Measurements from ENCODE around the gene FAM174B.

FAM174B gene

DNA sequence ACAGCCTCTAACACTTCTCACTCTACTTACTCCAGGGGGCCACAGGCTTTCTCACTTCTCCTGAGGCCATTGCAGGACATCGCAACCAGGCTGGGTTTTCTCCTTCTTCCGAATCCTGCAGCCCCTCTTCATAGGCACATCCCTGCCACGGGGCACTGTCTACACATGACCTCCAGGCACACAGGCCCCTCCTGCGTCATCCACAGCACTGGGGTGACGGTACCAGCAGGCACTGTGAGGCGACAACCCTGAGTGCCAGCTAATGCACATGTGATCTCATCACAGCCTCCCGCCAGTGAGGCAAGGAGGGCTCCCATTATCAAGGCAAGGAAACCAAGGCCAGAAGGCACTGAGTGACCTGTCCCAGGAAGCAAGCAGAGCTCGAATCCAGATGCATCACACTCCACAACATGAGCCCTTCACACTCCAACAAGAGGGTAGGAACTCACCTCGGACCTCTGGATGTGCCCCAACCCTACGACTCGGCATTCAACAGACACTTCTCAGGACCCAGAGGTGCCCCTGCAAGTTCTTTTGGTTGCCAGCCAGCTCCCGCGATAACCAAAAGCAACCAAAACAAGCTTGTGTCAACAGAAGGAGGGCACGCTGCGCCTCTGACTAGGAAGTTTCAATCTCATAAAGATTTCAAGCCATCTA lies 16.7 kb downstream of the FAM174B start:
- no peak for DNase-seq

DNA sequence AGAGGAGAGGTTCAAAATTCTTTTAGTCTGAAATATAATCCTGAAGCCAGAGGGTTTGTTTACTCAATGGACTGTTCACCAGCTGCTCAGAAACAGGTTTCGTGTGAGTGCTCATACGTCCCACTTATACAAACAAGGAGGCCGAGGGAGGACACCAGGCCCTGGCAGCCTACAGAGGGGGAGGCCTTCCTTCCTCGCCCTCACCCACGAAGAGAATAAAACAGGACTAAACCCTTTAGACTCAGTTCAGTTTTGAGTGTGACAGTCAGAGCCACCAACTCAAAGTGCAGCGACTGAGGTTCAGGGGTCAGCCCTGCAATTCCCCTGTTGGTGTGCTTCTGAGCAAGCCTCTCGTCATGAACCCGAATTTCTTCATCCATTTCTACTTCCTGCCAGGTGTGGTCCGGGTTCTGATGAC lies 17.3 kb downstream of the FAM174B start:
- DNase-seq, result no peak

DNA sequence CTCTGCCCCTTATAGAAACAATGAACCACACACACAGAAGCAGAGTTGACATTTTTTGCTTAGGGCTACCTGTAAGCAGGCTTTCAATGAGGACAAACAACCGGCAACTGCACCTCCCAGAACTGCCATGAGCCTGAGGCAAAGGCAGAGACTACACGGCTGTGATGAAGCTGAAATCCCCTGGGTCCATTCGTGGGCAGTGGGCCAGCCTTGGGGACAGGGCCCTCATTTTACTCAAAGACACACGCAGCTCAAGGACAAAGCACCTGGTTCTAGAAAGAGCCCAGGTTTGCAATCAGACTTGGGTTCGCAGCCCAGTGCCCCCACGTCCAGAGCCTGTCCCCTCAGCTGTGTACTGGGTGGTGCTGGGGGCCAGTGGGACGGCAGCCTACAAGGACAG lies 17.9 kb downstream of the FAM174B start:
- DNase-seq, result no peak

DNA sequence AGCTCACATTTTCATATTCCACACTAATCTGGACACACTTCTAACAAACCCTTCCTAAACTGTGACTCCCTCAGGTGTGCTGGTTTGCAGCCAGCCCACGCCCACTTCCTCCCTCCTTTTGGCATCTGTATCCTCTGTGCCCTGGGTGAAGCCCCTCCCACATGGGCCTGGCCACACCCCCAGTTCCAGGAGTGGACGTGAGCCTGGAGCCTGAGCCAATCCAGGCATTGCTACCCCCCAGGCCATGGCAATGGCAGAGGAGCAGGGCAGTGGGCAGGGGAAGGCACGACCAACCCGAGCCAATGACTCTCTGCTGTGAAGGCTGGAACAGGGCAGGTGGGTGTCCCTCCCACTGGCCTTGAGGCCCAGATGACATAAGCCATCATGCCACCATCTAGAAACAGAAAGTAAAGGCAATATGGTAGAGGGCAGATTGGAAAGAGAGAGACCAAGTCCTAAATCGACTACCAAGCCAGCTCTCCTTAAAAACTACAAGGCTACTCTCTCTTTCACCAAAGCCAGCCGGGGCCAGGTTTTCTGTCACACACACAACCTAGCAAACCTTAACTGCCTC lies 18.6 kb downstream of the FAM174B start:
- DNase-seq, result no peak

DNA sequence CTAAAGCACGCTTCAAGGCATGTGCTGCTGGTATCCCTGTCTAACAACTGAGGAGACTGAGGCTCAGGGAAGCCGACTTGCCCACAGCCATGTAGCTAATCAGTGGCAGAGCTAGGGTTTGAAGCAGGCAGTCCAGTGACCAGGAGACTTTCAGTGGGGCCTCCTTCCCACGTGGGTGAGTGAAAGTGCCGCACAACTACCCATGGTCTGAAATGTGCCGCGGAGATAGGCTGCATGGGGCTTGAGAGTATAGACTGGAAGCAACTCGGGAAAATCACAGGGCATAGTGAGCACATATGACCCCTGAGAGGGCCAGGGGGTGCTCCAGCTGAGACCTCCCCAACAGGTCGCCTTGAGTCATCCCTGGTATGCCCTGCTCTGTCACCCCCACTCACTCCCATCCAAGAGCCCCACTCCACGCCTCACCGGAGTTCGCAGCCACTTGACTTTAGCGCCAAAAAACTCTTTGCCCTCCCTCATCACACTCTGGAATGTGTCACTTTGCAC lies 19.1 kb downstream of the FAM174B start:
- no peak for DNase-seq

DNA sequence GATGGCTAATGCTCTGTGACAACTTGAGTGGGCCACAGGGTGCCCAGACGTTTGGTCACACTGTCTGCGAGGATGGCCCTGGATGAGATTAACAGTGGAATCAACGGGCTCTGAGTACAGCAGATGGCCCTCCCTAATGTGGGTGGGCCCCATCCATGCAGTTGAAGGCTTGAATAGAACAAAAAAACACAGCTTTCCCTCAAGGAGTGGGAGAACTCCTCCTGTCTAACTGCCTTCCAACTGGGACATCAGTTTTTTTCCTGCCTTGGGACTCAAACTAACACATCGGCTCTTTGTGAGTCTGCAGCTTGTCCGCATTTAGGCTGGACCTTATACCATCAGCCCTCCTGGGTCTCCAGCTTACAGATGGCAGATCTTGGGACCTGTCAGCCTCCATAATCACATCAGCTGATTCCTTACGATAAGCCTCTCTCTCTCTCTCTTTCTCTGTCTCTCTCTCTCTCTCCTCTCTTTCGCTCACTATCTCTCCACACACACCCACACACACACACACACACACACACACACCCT lies 20.8 kb downstream of the FAM174B start:
- DNase-seq, result no peak

DNA sequence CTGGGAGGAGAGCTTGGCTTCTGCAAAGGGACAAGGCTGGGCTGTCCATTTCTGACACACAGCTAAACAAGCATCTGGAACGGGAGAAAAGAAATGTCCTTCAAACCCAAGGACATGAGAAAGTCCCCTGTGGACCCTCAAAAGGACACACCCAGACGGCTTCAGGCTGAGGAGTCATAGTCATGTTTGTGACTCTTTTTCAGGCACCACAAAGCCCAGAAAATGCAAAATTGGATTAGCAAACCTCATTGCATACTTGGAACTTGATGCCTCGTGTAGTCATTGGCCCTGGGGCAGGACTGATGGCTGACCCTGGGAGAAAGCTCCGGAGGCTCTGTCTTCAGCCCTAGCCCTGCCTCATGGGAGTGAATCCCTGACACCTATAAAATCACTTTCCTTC lies 21.5 kb downstream of the FAM174B start:
- DNase-seq, result no peak

DNA sequence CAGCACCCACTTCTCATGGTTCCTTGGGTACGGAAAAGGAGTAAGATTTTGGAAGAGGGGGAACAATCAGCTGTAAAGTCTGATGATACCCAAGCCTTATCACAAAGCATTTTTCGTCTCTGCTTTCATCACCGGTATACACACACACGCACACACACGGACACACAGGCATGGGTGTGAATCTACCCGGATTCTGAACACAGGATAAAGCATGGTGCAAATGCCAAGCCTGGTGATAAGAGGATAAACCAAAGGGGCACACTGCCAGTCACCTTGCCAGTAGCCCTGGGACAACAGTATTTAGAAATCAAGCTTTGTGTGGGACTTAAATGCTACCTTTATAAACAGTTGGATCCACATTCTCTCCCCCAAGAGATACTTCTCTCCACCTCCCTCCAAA lies 22.2 kb downstream of the FAM174B start:
- no peak for DNase-seq

DNA sequence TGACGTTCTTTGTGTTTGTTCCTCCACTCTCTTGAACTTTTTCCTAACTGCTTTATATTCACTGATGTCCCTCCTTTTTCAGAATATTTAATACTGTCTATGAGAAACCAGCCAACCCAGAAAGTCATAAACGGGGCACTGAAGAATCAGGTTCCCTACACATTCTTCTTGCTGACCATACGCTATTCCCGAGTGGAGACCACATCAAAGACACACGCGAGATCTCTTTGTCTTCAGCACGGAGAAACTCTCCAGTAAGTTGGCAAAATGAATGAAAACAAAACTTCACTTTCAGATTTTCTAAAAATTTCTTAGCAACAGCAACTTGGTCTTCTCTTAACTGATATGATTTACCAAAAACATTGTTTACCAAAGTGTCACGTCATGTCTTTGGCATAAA lies 22.6 kb downstream of the FAM174B start:
- DNase-seq, result no peak

DNA sequence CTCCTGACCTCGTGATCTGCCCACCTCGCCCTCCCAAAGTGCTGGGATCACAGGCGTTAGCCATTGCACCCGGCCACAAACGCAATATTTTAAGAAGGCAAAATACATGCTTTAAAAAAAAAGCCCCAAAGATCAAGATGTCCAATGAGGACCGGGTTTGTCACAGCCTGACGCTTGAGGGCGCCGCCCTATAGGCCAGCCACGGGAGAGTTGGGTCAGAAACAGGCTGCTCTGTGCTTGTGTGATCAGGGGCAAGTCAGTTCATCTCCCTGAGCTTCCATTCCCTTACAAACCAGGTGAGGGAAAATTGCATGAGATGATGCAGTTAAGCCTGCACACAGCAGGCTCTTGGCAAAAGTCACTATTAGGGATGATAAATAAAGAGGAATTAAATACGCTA lies 23.9 kb downstream of the FAM174B start:
- no peak for DNase-seq

DNA sequence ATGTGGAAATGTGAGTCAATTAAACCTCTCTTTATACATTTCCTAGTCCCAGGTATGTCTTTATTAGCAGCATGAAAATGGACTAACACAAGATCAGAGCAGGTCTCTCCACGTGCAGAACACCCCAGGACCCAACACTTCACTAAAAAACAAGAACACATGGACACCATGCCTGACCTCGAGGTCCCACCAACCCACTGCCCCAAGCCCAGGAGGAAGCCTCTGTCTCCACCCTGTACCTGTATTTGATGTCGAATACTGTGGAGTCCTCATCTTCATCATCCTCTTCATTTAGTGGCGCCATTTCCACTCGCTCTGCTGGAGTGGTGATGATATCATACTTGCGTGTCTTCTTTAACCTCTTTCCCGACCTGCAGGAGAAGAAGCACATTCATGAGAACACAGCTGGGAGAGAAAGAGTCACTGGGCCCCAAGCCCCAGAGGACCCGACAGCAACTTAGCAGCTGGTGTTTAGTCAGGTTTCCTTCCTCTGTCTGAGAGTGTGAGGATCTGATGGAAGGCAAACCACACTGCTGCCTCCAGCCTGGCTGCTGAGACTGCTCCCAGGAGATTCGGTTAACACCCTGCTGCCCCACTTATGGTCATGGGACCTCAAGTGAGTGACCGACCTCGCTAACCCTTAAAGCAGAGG lies 25.5 kb downstream of the FAM174B start:
- no peak for DNase-seq

DNA sequence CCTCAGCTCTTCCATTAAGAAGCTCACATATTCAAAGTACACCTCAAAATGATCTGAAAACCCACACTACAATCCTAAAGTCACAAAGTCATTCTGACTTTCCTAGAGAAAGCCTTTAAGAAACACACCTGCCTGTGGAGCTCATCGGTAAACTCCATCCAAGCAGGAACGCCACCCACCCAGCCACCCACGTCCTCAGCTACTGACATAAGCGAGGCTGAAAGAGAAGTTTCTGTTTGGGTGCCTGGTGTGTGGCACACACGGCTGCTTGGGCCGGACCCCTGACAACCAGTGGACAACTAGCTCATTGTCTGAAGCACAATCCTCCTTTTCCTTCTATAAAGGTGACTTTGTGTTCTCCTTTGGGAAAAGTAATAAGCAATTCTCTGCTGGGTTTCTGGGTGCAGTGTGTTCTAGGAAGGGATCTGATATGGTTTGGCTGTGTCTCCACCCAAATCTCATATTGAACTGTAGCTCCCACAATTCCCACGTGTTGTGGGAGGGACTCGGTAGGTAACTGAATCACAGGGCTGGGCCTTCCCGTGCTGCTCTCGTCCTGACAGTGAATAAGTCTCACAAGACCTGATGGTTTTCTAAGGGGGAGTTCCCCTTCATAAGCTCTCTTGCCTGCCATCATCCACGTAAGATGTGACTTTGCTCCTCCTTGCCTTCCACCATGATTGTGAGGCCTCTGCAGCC lies 26.1 kb downstream of the FAM174B start:
- DNase-seq, result no peak

DNA sequence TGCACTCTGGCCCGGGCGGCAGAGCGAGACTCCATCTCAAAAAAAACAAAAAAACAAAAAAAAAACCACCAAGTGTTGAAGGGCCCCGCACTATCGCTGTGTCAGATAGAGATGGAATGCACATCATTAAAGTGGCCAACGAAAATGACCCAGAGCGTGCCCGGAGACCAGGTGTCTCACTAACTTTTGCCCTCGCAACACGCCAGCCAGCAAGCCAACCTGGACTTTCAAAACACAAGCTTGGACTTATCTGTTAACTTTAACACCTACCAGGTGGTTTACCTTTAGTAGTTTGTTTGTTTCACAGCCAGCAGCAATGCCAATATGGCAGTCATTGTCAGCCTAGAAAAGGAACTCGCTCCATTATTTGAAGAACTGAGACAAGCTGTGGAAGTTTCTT lies 28.6 kb downstream of the FAM174B start:
- no peak for DNase-seq

DNA sequence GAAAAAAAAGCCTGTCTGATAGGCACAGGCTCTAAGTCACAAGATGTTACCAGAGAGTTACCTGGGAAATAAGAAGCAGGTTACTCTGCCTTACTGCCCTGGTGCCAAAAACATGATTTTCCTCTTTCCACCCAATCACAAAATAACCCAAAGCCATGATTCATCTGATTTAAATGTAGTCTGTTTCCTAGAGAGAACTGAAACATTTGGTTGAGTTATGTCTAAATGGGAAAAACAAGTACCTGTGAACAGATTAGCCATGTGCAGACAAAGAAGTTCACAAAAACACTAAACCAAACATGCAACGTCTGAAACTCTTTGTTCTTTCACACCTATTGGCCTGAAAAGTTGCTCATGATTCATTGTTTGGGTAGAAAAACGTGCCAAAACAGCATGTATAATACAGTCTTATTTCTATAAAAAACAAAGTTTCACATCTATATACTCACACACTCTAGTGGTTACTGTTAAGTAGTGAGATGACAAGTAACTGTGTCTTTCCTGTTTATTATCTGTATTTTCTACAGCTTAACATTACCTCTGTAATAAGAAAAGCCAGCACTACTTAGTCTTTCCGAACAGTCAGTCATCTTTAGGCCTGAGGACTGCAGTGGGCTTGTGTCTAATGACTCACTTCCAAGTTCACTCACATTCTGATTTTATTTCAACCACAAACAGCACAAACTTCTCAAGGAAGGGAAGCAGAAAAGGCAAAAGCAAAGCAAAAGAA lies 30.2 kb downstream of the FAM174B start:
- no peak for DNase-seq

DNA sequence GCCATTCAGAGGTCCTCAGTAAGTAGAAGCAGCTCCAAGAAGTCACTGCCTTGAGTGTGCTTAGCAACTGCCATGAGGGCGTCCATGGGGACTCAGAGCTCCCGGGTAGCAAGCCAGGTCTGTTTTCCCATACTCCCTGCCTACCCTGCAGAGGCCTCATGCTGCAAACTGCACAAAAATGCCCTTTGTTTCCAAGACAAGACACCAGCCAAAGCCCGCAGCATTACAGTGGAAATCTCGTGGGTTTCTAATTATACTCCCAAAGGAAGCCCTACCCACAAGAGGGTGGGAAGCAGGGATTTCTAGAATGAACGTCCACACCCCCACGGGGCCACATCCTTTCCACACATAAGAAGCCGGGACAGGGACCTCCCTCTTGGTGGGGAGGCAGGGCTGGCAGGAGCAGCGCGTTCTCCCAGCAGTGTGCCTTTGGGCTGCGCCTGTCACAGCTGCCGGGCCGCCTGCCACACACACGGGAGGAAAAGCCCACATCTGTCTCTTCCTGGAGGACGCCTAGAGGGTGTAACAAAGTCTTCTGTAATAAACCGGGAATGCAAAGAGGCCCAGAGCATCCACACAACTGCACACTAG lies 31.1 kb downstream of the FAM174B start:
- no peak for DNase-seq

DNA sequence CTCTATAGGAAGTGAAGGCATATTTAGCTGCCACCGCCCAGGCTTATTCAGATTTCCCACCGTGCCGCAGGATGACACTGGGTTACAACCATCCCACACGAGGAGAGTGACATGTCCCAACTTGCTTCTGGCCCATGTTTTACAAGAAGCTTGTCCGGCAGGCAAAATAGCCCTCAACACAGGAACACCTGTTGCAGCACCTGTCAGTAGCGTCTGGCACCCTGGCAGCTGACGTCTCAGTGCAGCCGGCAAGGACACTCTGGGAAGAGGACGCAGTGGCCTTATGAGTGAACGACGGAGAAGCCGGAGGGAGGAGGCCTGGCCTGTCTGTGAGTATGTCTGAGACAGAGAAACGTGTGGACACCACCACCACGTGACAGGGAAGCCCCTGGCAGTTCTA lies 32.1 kb downstream of the FAM174B start:
- DNase-seq, result no peak

DNA sequence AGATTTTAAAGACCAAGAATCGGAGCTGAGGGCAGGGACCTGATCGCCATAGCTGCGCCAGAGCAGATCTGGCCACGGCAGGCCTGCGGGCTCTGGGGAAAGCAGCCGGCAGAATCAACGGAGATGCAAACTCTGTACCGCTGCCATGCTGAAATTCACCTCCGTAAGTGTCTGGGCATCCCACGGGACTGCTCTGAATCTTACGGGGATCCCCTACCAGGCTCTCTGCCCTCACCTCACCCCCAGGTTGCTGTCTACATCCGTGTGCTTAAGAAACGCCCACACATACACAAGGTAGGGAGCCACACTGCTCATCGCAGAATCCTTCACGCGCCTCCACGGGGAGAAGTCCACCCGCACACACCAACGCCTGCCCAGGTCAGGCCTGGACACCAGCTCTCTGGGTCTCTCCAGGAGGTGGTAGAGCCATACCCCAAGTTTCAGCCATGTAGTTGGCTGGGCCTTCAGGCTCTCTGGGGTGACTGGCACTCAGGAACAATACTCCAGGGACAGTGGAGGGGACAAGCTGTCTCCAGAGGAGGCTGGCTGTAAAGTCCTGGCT lies 33.5 kb downstream of the FAM174B start:
- no peak for DNase-seq

DNA sequence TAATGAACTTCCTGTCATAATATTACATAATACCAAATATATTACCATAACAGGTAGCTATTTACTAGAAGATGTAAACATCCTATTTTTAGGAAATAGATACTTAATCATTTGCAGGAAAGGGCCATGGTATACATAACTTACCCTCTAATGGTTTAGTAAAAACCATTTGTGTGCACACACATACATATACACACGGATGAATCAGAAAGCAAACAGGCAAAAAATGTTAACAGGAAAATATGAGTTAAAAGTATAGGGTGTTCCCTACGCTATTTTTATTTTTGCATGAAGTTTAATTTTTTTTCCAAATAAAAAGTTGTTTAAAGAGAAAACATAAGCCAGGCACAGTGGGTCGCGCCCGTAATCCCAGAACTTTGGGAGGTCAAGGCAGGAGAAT lies 34.6 kb downstream of the FAM174B start:
- DNase-seq, result no peak

DNA sequence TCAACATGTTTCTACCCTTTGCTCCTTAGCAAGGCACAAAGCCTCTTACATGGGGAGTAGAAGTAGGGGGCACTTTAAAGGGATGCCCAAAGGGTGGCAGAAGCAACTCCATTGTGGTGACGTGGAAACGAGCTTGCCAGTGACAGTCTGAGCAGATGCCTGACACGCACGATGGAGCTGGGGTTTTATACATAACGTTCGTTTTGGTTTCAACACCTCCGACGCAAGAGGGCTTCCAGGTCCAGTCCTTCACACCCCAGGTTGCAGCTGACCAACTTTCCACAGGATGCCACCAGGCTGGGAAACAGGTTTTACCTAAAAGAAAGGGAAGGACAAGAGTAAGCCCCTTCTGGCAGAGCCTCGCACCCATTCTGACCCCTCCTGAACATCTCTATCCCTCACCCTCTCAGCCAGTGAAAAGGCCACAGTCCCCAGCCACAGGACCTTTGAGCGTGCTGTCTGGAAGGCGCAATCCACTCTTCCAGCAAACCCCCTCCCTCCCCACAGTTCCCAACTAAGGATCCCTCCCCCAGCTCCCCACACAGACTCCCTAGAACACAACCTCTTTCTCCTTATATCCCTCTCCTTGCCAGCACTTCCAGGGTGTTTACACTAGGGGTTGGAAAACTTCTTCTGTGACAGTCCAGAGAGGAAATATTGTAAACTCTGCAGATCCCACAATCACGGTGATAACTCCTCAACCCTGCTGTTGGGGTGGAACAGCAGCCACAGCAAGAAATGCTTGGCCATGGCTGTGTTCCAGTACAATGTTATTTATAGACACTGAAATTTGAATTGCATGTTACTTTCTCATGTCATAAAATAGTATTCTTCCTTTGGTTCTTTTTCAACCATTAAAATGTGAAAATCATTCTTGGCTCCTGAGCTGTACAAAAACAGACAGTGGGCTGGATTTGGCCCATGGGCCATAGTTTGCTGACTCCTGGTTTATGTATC lies 36.2 kb downstream of the FAM174B start:
- no peak for DNase-seq

DNA sequence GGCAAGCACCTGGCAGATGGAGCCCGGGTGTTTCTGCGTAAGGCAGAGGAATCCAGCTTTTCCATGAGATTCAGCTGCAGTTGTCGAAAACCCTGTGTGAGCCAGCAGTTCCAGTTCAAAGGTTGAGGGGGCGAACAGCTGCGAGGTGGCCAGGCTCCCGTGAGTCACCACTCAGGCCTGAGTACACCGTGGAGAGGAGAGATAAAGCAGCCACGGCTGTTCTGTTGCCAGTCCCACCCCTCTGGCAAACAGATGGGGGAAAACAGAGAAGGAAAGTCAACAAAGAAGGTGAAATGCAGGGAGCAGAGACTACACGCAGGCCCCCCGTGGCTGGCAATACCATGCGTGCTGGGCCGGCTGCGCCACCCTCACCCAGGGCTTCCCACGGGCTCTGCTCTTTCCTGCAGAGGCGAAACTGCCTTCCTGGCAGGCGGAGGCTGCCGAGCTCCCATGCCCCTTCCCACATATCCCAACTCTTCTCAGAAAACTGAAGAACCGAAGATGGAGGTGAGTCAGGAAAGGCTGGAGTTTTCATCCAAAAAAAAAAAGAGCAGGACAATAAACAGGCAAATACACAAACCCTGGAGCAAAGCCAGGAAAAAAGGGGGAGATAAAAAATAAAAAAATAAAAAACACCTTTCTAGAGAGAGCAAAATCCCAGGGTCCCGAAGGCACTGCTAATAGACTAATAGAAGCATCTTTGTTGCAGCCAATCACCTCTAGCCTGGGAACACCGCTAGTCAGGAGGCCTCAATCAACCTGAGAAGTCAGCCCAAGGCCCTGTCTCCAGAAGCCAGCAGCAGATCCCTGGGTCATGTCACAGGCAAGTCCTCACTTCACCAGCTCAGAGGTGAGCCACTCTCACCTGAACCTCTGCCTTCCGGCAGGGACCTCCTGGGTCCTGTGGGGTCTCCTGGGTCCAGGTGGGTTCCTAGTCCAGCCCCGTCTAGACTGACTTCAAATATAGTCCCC lies 37.7 kb downstream of the FAM174B start:
- DNase-seq, result no peak

All from activated T-cell treated with anti-CD3 and anti-CD28 coated beads, Interleukin-2, amount 50 U/mL, for 1 hour (primary cell).